Esophagus mucosa (tissue), 1 donor: ENCODE data around the gene POLE. TPM values are rescaled to one million over a fixed set of nuclear protein-coding genes. Genes with fewer than 3 reads are reported as not detected.

Source experiments
- ATAC-seq: fragments of 200-7000 bp; cut with Tn5 transposase; one replicate; pipeline ENCODE4 v1.9.1; 2020
- total RNA-seq: library from RNA; stranded (reverse); gene quantifications from one replicate; pipeline ENCODE4 v1.2.4, GENCODE V29; 2023
- donor health status: DM: yes; HTN: yes; CAD: no.

The POLE gene
- total RNA-seq, 1 donor from 2014 or later, result 23.4 TPM

DNA sequence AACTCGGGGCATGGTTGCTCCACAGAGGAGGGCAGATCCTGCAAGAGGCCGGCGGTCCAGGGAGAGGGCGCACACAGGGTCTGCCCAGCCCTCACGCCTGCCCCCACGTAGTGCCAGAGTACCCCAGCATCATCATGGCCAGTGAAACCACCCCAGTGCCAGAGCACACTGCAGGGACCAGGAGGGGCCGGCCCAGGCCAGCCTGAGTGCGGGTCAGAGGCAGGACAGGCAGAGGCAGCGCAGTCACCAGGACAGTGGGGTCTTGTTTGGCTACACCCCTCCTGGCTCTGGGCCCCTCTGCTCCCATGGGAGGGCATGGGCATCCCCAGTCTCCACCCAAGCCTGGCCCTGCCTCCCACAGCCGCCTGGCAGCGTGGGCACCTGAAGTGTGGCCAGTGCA is 111.5 kb downstream of the POLE start:
- no peak for ATAC-seq

DNA sequence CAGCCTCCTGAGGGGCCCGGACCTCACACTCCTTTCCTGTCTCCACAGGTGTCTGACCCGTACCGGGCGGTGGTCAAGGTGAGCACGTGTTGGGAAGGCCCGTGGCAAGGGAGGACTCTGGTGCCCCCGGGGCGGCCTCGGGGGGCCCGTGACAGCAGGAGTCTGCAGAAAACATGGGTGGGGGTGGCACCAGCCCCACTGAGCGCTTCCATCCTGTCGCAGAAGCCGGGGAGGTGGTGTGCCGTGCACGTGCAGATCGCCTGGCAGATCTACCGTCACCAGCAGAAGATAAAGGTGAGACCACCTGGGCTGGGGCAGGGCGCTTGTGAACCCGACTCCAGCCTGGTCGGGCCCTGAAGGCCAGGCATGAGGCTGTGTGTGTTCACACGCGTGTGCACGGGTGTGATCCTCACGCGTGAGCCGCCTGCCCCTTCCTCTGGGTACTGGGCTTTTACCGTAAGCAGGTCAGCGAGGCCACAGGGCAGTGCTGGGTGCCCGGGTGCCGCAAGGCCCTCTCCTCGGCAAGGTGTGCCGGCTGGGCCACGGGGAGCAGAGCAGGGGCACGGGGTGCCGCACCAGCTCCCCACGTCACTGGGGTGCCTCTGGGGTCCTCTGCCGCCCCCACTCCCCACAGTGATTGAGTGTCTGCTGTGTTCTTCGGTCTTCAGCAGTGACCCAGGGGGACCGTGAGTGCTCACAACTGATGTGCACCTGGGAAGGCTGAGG is 112.7 kb downstream of the POLE start:
- no peak for ATAC-seq

Other genes with a start within 250 kb of the POLE start
- gene FBRSL1, start 197.2 kb downstream of the POLE start, total RNA-seq, result 26.1 TPM
- gene LRCOL1, start 76.8 kb downstream of the POLE start, total RNA-seq, result 0.32 TPM
- not detected for gene P2RX2, start 68.6 kb downstream of the POLE start, total RNA-seq
- 12.3 TPM for gene PXMP2, start 245 bp upstream of the POLE start, total RNA-seq
- 49.8 TPM for gene PGAM5, start 23.5 kb upstream of the POLE start, total RNA-seq
- 35.8 TPM for gene ANKLE2, start 74.5 kb upstream of the POLE start, total RNA-seq
- gene GOLGA3, start 141.5 kb upstream of the POLE start, total RNA-seq, result 31.2 TPM
- 30.6 TPM for gene CHFR, start 200.3 kb upstream of the POLE start, total RNA-seq